Ectodermal cell (in vitro differentiated cells): ENCODE data around the gene EPHB2.

Experiments
- H3K27ac ChIP-seq: 2 replicates; pipeline ENCODE4 v1.7.0; 2013; ENCODE audit warnings: mild to moderate bottlenecking, low read depth, low read length; ENCODE audit not compliant: insufficient read depth, poor library complexity, severe bottlenecking
- H3K27me3 ChIP-seq: 2 replicates; pipeline ENCODE4 v1.7.0; 2013; ENCODE audit warnings: mild to moderate bottlenecking, low read length; ENCODE audit not compliant: insufficient read depth, control insufficient read depth, poor library complexity, severe bottlenecking
- H3K36me3 ChIP-seq: one replicate; pipeline ENCODE4 v1.7.0; 2013; ENCODE audit warnings: low read length; ENCODE audit not compliant: control insufficient read depth, insufficient read depth
- H3K4me1 ChIP-seq: one replicate; pipeline ENCODE4 v1.7.0; 2013; ENCODE audit warnings: low read length; ENCODE audit not compliant: control insufficient read depth, insufficient read depth
- H3K4me3 ChIP-seq: 2 replicates; pipeline ENCODE4 v1.7.0; 2013; ENCODE audit warnings: low read depth, low read length, control low read depth; ENCODE audit not compliant: insufficient read depth
- H3K9me3 ChIP-seq: 2 replicates; pipeline ENCODE4 v1.7.0; 2013; ENCODE audit warnings: mild to moderate bottlenecking, low read length, moderate library complexity; ENCODE audit not compliant: control insufficient read depth
- WGBS, 2 experiments: methylation state at CpG; one replicate each; pipeline ENCODE4 v1.1.7; 2013; ENCODE audit warnings: missing lambda C conversion rate in 2 of 2; 5-methylcytosine and 5-hydroxymethylcytosine counted together

The EPHB2 gene

DNA sequence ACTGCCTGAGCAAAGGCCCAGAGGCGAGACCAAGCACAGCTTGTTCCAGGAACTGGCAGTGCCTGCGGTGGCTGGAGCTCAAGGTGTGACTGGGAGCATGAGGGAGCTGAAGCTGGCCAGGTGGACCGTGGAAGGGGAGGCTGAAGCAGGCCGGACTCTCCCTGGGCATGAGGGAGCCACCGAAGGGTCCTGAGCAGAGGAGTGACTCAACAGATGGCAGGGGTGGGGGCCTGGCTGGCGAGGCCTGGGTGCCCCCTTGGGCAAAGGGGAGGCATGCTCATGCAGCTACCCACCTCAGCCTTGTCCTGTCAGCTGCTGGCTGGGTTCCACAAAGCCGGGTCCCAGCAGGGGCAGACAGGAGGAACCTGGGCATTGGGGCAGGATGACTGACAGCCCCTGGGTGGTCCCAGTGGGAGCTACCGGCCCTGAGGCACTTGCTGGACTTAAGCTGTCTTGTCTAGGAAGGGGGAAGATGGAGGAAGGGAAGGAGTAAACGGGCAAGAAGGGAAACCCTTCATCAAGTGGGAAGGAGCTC is 143.1 kb downstream of the EPHB2 start:
- H3K27me3 ChIP-seq: no peaks in the 10 kb centered on the region
- 77 to 81% methylated on average over 9 of the region's 9 CpGs for WGBS, 2 experiments
- H3K9me3 ChIP-seq: no peaks in the 10 kb centered on the region
- H3K4me3 ChIP-seq: no peak overlapping the region
- H3K27ac ChIP-seq: no peak overlapping the region
- H3K36me3 ChIP-seq: no peaks in the 10 kb centered on the region
- H3K4me1 ChIP-seq: peaks cover 5% of the 10 kb centered on the region

DNA sequence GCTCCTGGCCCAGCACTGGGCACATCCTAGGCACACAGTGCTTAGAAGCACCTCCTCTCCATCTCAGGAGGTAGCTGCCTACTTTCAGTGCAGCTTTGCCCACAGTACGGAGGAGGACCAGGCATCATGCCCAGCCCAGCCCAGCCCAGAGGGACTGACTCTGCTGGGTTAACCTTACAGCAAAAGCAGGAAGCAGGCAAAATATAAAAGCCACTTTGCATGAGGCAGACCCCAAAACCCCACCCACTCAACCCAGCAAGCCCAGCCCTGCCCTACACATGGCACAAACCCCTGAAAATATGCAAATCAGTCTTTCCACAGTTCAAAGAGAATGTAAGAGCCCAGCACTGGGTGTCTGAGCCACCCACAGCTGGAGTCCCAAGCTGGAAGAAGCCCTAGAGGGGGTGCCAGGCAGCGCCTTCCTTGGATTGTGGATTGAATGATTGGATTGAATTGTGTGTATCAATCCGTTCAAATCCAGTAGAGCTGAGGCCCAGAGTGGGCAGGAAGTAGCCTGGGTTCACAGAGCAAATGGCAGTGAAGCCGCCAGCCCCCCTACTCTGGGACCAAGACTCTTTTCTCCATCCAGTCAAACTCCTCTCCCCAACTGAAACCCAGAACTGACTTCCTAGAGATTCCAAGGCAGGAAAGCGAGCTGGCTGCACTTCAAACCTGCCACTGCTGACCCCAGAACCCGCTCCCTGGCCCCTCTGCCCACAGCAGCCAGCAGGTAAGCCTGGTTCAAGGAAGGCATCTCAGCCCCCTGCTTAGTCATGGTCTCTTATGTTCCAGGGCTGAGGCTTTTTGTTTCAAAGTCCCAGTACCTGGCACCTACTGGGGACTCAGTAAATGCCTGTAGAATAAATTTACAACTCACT is 144.3 kb downstream of the EPHB2 start:
- WGBS, 2 experiments: 80% methylated on average over 6 of the region's 6 CpGs
- Histone ChIP-seq H3K9me3 (no peaks in the 10 kb centered on the region), H3K27ac (no peak overlapping the region), H3K27me3 (no peaks in the 10 kb centered on the region), H3K4me3 (no peak overlapping the region), H3K36me3 (no peaks in the 10 kb centered on the region), H3K4me1 (peaks cover 5% of the 10 kb centered on the region)

DNA sequence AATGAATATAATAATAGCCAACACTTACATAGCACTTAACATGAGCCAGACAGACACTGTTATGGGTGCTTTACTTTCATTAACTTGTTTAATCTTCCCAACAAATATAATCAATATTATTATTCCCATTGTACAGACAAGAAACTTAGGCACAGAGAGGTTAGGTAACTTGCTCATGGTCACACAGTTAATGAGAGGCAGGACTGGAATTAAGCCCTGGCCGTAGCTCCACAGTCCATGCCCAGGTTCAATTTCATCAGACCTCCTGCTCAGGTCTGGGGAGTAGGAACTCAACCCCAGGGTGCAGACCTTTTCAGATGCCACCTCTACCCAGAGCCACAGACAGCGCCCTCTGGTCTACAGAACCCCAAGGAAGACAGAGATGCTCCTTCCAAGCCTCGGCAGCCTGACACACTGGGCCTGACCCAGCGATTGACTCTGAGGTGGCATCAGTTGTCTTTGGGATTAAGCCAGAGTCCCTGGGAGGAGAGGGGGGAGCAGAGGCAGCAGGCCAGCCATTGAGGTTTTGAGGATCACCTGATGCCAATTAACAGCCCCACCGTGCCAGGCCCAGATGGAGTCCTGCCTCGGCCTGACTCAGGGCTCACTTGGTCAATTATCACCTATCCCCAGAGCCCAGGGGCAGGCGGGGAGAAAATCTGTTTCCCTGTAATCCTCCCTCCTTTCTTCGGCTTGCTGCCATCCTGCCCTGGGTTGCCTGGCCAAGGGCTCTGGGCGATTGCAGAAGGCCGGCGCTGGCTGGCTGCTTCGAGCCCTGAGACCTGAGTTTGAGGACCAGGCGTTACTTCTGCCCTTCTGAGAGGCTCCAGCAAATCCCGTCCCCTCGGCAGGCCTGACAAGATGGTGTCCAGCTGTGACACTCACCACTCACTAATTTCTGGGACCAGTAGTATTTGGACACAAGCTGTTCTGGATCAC is 145.3 kb downstream of the EPHB2 start:
- Histone ChIP-seq H3K4me3 (no peak overlapping the region), H3K27me3 (no peaks in the 10 kb centered on the region)
- WGBS, 2 experiments: 89% methylated on average over 15 of the region's 15 CpGs

DNA sequence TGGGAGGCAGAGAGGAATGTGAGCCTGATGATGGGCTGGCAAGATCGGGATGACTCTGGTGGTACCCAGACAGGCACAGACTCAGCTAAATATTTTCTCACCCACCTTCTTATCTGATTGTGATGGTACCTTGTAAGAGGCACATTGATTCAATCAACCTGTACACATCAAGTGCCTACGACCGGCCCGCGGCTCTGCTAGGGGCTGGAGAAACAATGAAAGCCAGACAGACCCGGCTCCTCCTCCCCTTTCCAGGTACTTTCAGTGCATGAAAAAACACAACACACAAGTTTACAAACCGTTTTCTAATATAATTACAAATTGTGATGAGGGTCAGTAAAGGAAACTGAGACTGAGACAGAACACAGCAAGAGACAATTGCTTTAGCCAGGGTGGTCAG is 147.0 kb downstream of the EPHB2 start:
- no peaks in the 10 kb centered on the region for H3K27me3 ChIP-seq
- no peaks in the 10 kb centered on the region for H3K36me3 ChIP-seq
- no peaks in the 10 kb centered on the region for H3K9me3 ChIP-seq
- H3K27ac ChIP-seq: no peak overlapping the region
- H3K4me3 ChIP-seq: no peak overlapping the region
- peaks cover 5% of the 10 kb centered on the region for H3K4me1 ChIP-seq
- WGBS, 2 experiments: 91 to 93% methylated on average over 5 to 6 of the region's 7 CpGs

More for the DNA sequence above, 145.3 kb downstream of the EPHB2 start:
- Histone ChIP-seq H3K27ac (no peak overlapping the region), H3K36me3 (no peaks in the 10 kb centered on the region), H3K9me3 (no peaks in the 10 kb centered on the region), H3K4me1 (peaks cover 5% of the 10 kb centered on the region)

DNA sequence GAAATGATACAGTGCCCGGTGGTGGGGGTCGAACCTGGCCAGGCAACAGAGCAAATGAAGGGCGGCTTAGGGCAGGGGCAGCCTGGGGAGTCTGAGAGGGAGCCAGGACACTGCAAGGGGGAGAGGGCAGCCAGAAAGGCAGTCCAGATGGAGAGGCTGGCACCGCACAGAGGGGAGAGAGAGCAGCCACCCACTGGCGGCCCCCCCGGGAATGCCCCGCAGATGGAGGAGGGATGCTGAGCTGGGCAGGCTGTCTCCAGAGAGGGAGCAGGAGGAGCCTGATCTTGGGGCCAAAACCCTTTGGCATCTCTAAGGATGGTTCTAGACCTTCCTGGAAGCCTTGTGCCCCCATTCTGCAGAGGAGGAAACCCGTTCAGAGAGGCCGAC is 149.8 kb downstream of the EPHB2 start:
- WGBS, 2 experiments: 90 to 91% methylated on average over 9 of the region's 9 CpGs
- Histone ChIP-seq H3K36me3 (no peaks in the 10 kb centered on the region), H3K9me3 (no peaks in the 10 kb centered on the region), H3K27me3 (no peaks in the 10 kb centered on the region), H3K4me1 (no peaks in the 10 kb centered on the region), H3K27ac (no peak overlapping the region), H3K4me3 (no peak overlapping the region)

DNA sequence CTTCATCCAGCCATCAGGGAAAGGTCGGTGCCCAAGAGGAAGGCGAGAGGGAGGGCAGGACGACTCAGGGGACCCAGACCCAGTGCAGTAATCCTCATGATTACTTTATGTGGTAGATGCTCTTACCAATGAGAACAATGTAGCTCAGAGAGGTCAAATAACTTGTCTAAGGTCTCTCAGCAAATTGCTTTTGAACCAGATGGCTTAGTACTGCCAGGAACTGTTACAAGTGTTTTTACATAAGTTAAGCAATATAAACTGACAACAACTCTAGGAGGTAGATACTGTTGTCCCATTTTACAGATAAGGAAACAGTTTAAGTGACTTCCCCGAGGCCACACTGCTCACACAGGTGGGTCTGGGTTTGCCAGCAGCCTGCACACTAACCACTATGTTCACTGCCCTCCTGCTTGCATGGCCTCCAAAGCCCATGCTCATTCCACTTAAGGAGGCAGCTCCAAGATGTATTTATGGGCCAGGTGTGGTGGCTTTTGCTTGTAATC is 150.3 kb downstream of the EPHB2 start:
- Histone ChIP-seq H3K36me3 (no peaks in the 10 kb centered on the region), H3K27me3 (no peaks in the 10 kb centered on the region), H3K4me1 (no peaks in the 10 kb centered on the region), H3K27ac (no peak overlapping the region), H3K9me3 (no peaks in the 10 kb centered on the region), H3K4me3 (no peak overlapping the region)
- 91 to 92% methylated on average over 4 of the region's 4 CpGs for whole genome bisulfite sequencing, 2 experiments

DNA sequence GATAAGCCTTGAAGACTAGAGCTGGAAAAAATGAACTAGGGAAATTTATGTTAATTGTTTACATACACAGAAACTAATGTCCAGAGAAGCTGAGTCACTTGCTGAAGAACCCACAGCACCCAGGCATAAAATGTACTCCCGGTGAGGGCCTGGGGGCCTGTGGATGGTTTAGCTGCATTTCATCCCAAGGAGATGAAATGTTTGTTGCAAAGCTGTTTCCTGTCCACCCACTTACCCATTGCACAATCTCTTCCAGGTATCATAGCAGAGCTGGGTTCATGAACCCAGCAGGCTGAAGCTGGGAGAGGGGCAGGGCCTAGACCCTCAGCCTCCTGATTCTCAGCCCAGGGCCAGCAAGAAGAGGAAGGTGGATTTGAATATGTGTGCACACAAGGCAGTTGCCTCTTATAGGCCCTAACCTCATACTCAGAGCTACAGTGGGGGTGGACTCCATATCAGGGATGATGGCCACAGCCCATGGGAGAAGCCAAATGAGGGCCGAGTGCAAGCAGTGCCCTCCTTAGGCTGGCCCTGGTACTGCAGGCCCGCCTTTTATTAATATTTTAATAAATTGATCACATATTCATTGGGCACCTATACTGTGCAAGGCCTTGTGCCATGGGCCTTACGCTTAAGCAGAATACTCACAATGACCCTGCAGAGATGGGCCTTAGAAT is 151.3 kb downstream of the EPHB2 start:
- Histone ChIP-seq H3K4me1 (no peaks in the 10 kb centered on the region), H3K27ac (no peak overlapping the region), H3K27me3 (no peaks in the 10 kb centered on the region), H3K4me3 (no peak overlapping the region), H3K9me3 (no peaks in the 10 kb centered on the region), H3K36me3 (no peaks in the 10 kb centered on the region)
- 62 to 65% methylated on average over 4 of the region's 4 CpGs for WGBS, 2 experiments

DNA sequence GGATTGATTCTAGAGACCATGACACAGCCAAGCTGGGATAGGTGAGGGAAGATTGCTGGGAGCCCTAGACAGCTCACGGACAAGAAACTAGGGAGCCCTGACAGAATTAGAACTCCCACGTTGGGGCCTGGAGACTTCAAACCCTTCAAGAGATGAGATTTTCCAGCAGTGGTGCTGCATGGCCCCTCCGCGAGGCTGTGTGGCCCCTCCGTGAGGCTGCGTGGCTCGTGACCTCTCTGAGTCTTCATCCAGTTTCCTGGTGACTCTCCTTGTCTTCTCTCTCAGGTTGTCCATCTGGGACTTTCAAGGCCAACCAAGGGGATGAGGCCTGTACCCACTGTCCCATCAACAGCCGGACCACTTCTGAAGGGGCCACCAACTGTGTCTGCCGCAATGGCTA is 152.1 kb downstream of the EPHB2 start:
- no peaks in the 10 kb centered on the region for H3K36me3 ChIP-seq
- H3K9me3 ChIP-seq: no peaks in the 10 kb centered on the region
- no peak overlapping the region for H3K4me3 ChIP-seq
- no peak overlapping the region for H3K27ac ChIP-seq
- H3K4me1 ChIP-seq: no peaks in the 10 kb centered on the region
- WGBS, 2 experiments: 94 to 96% methylated on average over 9 of the region's 9 CpGs
- H3K27me3 ChIP-seq: no peaks in the 10 kb centered on the region

DNA sequence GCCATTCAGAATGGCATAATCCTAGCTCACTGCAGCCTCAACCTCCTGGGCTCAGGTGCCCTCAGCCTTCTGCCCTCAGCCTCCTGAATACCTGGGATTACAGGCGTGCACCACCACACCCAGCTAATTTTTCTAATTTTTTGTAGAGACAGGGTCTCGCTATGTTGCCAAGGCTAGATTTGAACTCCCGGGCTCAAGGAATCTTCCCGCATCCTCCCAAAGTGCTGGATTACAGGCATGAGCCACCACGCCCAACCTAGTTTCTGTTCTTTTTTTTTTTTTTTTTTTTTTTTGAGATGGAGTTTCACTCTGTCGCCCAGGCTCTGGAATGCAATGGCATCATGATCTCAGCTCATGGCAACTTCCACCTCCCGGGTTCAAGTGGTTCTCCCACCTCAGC is 153.1 kb downstream of the EPHB2 start:
- peaks cover 4% of the 10 kb centered on the region for H3K36me3 ChIP-seq
- WGBS, 2 experiments: 94 to 96% methylated on average over 7 of the region's 7 CpGs
- no peaks in the 10 kb centered on the region for H3K27me3 ChIP-seq
- no peaks in the 10 kb centered on the region for H3K9me3 ChIP-seq
- H3K27ac ChIP-seq: no peak overlapping the region
- no peak overlapping the region for H3K4me3 ChIP-seq
- H3K4me1 ChIP-seq: no peaks in the 10 kb centered on the region
